Measurements from ENCODE around the gene ISLR.
"Not testable (repeated sequence)": the region's sequence is repeated elsewhere in the genome, so short reads cannot be mapped to it uniquely, and the experiment has no call there.

ISLR gene

DNA sequence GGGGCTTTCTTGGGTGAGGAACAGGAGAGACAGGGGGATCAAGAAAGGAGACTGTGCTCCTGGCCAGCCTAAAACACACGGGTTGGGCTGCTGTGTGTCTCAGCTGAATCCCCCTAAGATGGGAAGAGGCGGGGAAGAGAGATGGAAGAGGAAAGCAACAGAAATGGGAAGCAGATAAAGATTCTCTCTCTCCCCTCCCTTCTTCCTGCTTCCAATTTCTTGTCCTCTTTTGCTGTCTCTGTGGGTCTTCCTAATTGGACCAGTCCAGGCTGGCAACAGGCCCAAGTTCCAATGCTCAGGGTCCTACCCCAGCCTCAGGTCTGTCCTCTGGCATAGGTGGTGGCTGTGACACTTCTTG, 36.0 kb upstream of the ISLR start:
- DNase-seq (ENCODE audit: low read depth in 2 of 2) = no peak

DNA sequence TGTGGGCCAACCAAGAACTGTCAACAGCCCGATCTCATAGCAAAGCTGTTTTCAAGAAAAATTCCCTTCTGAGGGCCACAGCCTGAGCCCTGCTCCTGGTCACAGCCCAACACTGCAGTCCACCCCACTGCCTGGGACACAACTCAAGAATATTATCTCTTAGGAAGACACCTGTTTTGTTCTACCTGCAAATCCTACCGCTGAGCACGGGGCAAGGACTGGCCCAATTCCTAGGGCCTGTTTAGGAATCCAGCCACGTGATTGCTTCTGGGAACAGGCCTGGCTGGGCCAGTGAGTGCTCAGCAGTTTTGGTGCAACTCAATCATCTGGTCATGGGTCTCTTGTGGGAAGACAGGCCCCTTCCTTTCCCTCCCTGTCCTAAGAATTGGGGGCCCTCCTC, 34.9 kb upstream of the ISLR start:
- no peak for DNase-seq (ENCODE audit: low read depth in 2 of 2)

DNA sequence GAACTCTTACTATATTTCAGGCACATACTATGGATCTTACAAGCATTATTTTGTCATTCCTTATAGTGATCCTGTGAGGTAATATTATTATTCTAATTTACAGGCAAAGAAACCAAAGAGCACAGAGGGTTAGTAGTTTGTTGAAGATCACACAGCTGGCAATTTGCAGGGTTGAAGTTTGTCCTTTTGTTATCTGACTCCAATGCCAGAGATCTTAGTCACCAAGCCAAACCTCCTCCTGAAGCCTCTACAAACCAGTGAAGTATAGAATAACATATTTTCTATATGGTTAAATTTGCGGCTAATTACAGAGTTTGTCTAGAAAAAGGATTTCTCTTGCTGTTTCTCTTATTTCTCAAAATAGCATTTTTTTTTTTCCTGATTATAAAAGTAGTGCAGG, 31.9 kb upstream of the ISLR start:
- DNase-seq (ENCODE audit: low read depth in 2 of 2) = no peak

DNA sequence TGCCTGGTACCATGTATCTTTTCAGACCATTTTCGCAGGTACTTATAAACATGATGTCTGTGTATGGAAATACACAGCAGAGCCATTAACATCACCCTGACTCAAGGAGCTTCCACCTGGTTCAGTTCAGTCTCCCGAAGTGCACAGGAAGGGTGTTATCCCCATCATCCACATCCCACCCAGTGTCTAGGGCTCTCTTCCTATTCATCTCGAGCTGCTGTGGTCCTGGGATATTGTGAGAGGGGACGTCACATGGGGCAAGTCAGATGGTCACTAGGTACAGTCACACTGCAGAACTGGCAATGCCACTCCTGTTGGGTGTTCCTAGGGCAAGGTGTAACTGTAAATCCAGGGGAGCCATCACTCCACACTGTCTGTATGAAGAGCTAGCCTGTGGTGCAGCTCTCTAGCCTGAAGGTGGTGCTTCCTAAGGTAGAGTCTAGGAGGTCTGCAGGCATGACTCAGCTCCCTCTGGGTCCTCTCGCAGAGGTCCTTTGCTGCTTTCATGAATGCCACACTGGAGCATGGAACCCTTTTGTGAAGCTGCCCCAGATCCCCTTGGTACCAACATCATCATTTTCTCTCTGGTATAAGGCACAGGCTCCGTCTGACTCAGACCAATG, 29.2 kb upstream of the ISLR start:
- no peak for DNase-seq (ENCODE audit: low read depth in 2 of 2)

DNA sequence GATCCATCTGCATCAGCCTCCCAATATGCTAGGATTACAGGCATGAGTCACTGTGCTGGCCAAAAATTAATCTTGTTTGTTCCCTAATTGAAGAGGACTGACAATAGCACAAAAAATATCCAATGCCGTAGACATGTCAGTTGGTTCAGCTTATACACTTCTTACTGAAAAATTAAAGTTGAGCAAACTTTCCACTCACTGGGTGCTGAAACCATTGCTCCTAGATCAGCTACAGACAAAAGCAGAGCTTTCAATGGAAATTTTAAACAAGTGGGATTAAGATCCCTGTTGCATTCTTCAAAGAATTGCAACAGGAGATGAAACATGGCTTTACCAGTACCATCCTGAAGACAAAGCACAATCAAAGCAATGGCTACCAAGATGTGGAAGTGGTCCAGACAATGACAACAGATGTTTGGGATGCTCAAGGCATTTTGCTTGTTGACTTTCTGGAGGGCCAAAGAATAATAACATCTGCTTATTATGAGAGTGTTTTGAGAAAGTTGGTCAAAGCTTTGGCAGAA, 27.2 kb upstream of the ISLR start:
- DNase-seq (ENCODE audit: low read depth in 2 of 2) = no peak

DNA sequence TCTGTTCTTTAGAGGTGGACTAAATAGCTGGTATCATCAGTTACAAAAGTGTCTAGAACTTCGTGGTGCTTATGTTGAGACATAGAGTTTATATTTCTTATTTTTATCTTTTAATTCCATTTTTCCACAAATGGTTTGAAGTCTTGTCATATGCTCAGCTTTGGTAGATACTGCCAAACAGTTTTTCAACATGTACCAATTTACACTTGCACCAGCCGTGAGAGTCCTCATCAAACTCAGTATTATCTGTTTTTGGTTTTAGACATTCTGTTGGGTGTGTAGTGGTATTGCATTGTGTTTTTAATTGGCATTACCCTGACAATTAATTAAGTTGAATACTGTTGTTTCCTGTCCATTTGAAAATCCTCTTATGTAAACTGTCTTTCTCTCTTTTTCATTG, 26.5 kb upstream of the ISLR start:
- no peak for DNase-seq (ENCODE audit: low read depth in 2 of 2)

DNA sequence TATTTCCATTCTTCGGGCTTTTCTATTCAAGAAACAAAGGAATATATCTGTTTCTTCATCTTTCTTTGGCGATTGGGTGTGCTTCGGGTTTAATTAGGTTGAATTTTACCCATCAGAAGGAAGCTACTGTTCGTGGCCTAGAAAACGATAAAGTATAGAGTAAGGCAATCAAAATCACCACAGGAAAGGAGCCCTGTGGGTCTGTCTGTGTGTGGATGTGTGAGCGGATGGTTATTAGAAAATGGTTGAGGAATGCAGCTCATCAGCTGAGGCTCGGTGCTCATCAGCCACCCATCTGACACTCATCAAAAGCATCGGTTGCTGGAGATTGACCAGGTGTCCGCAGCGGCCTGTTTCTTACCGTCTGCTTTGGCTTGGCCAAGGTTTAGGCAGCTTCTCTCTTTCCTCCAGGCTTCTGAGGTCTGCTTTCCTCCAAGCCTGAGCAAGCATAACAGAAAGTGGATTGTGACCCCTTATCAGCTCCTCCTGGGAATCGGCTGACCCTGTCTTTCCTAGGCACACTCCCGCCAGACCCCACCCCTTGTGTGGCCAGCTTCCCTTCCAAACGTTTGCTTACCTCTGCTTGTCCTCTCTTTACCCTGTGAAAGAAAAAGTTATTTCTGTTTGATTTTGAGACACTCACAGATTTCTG, 17.6 kb upstream of the ISLR start:
- no peak for DNase-seq (ENCODE audit: low read depth in 2 of 2)

DNA sequence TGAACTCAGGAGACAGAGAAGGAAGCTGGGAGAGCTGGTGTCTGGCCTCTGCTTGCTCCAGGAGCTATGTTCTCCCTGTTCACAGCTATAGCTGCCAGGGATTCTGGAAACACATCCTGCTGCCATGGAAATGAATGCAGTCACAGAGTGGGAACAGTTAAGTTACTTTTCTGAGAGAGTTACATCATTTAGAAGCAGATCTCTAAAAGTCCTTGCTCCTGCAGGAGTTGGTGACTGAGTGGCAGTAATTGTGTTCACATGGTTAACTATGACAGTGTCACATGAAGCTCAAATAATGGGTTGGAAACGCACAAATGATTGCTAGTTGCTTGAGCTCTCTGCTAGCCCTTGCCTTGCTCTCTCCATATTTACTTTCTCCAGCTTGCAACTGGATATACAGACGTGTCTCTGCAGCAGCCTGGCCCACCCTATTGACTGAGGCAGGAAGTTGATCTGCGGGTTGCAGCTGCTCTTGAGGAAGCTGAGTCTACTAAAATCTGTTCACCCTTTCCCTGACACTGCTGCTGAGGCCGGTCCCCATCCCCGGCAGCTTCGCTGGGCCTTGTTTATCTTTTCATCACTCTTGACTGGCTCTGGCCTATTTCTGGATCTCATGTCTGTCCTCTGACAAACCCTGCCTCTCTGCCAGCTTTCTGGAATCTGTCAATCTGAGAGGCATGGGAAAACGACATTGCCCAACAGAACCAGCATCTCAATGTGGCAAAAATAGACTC, 16.7 kb upstream of the ISLR start:
- DNase-seq (ENCODE audit: low read depth in 2 of 2) = no peak

DNA sequence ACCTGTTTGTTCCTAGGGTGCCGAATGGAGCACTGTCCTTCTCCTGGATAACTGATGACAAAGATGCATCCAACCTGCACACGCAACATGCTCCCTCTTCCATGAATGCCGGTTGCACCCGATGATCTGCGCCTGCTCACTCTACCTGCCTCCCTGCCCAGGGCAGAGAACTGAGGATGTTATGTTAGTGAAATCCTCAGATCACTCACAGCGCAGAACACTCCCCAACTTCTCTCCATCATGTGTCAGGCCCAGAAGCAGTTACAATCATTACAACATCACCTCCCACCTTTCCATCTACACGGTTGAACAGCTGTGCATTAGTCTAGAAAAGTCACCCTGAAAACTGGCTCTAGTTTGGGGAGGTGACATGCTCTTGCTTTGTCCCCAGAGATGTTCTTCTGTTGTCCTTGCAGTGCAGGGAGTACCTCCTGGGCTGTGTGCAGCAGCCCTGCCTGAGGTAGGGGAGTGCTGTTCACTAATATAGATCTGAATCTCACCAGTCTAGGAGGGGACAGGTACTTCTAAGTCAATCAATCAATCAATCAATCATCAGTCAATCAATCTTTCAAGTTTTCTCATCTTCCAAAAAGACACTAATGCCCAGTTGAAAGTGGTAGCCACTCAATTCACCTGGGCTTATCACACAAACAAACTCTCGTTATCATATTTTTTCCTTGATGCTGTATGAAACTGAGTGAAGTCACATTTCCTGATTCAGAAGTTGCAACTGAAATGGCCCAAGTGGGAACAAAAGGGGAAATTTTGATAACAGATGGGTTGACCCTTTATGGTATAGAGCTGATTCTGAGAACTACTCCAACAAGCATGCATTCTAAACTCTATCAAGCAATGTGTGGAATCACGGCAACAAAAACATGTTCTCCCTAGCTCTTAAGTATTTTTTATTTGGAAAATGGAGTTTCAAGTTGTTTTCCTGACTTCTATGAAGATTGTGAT, 15.4 kb upstream of the ISLR start:
- no peak for DNase-seq (ENCODE audit: low read depth in 2 of 2)

DNA sequence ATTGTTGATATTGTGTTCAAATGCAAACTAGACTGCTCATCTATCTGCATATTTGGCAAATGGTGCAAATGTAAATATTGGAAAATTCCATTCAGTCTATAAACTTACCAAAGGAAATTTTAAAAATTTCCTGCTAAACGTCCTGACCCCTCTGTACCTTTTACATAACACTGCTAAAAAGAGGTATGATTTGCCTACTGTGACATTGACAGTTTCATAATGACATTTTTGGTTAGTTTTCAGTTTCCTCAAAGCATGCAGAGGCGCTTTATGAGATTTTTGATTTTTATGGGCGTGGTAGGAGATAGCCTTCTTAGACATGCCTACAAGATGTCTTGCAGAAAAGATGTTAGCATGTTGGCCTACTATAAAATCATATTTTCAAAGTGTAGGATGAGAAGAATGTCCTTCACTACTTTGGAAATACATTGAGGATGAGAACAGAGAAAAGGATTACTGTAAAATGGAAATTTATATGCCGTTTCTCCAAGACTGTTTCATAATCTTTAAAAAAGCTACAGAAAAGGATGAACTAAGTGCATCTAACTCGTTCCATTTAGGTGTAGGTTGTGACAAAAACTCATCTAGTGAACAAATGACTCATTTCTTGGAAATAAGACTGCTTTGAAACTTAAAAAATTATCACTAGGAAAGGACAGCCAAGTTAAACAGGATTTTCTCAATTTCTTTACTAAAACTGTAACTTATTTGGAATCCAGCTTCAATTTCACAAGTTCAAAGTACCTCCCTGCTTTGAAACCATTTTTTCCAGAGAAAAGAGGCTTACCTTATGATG, 14.5 kb upstream of the ISLR start:
- no peak for DNase-seq (ENCODE audit: low read depth in 2 of 2)

DNA sequence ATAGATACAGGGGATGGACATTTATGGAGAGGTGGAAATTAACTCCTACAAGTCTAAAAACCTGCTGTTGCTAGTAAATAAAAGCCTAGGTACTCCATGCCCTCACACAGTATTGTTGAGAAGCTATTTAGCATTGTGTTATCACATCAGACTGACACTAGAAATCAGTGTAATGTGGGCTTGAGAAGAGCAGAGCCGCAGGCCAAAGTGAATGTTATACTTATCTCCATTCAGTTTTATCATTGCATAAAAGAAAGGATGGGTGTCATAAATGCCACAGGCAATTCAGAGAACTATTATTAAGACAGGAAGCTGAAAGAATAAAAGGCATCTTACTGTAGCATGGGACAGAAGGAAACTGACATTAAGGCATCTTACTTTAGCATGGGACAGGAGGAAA, 13.7 kb upstream of the ISLR start:
- no peak for DNase-seq (ENCODE audit: low read depth in 2 of 2)

DNA sequence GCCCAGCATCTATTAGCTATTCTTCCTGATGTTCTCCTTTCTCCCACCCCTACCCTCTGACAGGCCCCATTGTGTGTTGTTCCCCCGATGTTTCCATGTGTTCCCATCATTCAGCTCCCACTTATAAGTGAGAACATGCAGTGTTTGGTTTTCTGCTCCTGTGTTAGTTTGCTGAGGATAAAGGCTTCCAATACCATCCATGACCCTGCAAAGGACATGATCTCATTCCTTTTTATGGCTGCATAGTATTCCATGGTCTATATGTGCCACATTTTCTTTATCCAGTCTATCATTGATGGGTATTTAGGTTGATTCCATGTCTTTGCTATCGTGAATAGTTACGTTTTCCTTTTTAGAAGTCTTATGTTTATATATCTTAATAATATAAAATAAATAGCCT, 13.1 kb upstream of the ISLR start:
- not testable (repeated sequence) for DNase-seq (ENCODE audit: low read depth in 2 of 2)

DNA sequence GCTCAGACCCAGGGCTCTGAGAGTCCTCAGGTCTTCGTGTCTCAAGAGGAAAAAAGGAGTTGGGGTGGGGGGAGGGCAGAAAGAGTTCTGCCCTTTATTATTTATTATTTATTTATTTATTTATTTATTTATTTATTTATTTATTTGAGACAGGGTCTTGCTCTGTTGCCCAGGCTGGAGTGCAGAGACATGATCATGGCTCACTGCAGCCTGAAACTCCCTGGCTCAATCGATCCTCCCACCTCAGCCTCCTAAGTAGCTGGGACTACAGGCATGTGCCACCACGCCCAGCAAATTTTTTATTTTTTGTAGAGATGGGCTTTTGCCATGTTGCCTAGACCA, 11.3 kb upstream of the ISLR start:
- not testable (repeated sequence) for DNase-seq (ENCODE audit: low read depth in 2 of 2)

DNA sequence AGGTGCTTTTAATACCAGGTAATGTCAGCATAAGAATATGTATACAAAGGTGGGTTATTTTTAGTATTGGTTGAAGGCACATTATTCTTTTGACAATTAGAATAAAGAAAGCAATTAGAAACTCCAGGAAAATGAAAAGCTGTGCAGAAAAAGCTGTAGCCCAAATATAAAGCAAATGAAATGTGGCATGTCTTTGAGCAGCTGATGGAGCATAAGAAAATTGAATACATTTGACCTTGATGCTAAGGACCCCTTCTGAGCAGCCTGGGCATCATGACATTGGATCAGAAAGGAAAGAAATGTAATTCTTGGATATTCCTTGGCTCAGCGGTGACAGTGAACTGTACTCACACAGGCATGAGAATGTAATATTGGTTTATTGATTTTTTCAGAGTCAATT, 8.0 kb upstream of the ISLR start:
- DNase-seq (ENCODE audit: low read depth in 2 of 2) = no peak

DNA sequence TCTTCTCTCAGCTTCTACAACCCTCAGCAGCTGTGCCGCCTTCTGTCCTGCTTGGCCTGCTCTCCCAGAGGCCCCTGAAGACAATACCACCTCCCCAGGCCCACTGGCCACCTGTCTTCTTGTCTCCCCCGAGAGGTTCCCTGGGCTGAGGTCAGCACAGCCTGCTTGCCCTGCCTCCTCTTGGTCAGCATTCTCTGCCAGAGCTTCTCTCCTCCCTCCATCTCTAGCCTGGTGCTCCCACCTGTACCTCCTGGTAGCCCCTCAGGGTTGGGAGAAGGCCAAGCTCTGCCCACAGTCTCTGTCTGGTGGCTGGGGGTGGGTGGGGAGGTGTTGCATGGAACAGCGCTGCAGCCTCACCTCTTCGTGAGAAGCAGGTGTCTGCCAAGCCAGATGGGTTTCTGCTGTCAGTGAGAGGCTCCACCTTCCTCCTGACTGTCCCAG, 5.6 kb upstream of the ISLR start:
- no peak for DNase-seq (ENCODE audit: low read depth in 2 of 2)

DNA sequence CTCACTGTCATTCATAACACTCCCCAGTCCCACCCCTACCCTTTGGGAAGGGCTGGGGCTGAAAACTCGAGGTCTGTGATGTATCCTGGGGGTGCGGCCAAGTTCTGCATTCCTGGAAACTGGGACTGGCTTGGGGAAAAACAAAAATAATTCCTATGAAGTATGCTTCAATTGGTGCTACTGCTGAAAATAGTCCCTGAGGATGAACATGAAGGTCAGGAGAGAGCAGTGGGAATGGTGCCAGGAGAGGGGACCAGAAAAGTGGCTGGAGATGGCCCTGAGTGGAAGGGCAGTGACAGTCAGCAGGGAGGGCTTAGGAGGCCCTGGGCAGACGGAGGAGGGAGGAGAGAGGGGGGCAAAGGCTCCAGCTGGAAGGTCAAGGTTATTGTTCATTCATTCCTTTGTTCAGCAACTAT, 4.8 kb upstream of the ISLR start:
- no peak for DNase-seq (ENCODE audit: low read depth in 2 of 2)

DNA sequence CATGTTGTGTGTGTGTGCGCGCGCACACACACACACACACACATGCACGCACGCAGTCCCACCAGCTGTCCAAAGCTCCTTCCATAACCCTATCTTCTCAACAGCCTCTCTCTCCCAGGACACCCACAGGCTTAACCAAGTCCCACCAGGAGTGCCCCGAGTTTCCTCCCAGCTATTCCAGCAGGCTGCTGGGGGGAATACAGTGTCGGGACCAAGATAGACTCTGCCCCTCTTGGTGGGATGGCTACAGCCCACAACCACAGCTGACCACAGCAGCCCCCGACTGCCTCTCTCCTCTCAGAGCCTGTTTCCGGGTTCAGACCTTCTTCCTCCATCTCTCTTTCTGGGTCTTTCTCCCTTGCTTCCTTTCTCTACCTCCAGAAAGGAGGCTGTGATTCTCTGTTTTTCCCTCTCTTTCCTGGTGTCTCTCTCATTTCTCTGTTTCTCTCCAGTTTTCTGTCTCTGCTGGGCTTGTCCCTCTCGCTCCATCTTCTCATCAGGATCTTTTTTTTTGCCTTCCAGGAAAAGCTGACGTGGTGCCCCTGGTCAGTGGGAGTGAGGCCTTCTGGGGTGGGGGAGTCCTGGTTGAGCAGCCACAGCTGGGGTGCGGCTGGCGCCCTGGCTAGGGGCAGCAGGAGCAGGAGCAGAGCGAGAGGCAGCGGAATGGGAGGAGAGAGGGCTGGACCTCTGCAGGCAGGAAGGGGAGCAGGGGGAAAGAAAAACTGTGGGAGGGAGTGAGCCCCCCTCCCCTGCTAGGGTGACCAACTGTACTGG, 3.3 kb upstream of the ISLR start:
- DNase-seq (ENCODE audit: low read depth in 2 of 2) = no peak

DNA sequence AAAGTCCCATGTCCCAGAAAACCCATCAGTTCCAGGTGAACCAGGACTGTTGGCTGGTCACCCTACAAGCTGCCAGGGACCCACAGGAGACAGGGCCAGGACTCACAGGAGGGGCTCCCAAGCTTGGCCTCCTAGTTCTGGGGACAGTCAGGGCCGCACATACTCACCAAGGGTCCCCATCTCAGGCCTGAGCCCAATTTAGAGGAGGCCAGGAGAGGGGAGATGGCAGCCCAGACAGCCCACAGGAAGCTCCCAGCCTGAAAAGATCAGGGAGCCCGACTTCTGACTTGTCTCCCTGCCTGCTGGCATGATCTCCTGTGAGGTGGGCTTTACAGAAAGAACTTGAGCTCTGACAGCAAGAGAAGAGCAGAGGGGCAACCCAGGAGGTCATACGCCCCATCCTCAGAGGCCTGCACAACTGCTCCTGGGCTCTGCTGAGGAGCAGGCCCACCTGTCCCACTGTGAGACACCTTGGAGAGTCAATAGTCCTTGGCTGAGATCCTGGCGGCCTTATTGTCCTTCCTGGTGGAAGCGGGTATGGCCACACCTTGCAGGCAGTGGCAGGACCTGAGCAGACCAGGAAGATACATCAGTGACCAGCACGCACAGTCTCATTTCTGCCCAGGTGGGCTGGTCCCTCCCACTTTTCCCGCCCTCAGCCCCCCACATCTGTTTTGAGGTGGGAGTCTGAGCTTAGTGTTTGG, 2.5 kb upstream of the ISLR start:
- no peak for DNase-seq (ENCODE audit: low read depth in 2 of 2)

DNA sequence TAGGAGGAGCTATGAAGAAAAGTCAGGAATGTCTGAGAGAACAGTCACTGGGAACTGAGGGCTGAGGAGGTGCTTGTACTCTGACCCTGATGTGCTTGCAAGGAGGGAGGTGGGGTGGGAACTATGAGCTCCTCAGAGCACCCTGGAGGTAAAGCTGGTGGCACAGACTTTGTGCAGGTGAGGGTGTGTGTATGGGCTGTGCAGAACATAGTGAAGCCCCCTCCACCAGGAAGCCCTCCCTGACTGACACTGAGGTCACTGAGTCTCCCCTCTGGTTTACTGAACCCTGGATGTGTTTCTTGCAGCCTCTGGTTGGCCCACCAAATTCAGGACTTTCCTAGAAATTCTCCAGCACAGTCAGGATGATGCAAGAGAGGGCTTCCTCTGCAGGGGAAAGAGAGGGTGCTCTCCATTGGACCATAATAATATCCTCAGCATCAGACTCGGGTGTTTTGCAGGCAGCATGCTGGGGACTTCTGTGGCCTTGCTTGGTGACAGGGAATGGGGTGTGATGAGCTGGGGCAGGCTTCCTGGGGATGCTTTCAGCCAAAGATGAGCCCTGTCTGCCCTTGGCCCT, 1.5 kb upstream of the ISLR start:
- no peak for DNase-seq (ENCODE audit: low read depth in 2 of 2)
